ENCODE results near the gene RET. TPM values are rescaled to one million over a fixed set of nuclear protein-coding genes. Genes with fewer than 3 reads are reported as not detected.

The RET gene
- total RNA-seq, 4 donors from 2014 or later = 0.27 to 2.1 (median 0.88) TPM

DNA sequence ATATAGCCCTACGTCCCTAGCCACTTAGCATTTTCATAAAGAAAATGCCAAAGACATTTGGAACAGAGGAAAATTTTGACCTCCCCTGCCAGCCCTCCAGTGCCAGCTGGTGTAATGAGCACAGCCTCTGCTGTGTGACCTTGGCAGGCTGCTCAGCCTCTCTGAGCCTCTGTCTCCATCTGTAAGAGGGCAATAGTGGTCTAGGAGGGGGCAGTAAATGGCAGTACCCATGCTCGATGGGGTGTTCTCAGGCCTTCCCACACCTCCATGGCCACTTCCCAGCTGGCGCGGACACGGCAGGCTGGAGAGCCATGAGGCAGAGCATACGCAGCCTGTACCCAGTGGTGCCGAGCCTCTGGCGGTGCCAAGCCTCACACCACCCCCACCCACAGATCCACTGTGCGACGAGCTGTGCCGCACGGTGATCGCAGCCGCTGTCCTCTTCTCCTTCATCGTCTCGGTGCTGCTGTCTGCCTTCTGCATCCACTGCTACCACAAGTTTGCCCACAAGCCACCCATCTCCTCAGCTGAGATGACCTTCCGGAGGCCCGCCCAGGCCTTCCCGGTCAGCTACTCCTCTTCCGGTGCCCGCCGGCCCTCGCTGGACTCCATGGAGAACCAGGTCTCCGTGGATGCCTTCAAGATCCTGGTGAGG is 37.3 kb downstream of the RET start:
- Histone ChIP-seq H3K9me3 (no peaks in the 10 kb centered on the region), H3K27ac (no peak overlapping the region), H3K27me3 (no peaks in the 10 kb centered on the region), H3K4me1 (no peaks in the 10 kb centered on the region), H3K4me3 (replicated peaks in 1 of 3) (no peak overlapping the region), H3K36me3 (no peaks in the 10 kb centered on the region)
- TF ChIP-seq, protein P1, sequence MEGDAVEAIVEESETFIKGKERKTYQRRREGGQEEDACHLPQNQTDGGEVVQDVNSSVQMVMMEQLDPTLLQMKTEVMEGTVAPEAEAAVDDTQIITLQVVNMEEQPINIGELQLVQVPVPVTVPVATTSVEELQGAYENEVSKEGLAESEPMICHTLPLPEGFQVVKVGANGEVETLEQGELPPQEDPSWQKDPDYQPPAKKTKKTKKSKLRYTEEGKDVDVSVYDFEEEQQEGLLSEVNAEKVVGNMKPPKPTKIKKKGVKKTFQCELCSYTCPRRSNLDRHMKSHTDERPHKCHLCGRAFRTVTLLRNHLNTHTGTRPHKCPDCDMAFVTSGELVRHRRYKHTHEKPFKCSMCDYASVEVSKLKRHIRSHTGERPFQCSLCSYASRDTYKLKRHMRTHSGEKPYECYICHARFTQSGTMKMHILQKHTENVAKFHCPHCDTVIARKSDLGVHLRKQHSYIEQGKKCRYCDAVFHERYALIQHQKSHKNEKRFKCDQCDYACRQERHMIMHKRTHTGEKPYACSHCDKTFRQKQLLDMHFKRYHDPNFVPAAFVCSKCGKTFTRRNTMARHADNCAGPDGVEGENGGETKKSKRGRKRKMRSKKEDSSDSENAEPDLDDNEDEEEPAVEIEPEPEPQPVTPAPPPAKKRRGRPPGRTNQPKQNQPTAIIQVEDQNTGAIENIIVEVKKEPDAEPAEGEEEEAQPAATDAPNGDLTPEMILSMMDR (IDR thresholded peaks at IDR 0.05) = no peak
- no peak for TF ChIP-seq POLR2A (IDR thresholded peaks at IDR 0.05)
- WGBS, 2 donors = 88 to 91% methylated on average over 14 to 21 of the region's 24 CpGs
- intact Hi-C loops (cut with DNase I) = no loop called here
- no peak for DNase-seq

DNA sequence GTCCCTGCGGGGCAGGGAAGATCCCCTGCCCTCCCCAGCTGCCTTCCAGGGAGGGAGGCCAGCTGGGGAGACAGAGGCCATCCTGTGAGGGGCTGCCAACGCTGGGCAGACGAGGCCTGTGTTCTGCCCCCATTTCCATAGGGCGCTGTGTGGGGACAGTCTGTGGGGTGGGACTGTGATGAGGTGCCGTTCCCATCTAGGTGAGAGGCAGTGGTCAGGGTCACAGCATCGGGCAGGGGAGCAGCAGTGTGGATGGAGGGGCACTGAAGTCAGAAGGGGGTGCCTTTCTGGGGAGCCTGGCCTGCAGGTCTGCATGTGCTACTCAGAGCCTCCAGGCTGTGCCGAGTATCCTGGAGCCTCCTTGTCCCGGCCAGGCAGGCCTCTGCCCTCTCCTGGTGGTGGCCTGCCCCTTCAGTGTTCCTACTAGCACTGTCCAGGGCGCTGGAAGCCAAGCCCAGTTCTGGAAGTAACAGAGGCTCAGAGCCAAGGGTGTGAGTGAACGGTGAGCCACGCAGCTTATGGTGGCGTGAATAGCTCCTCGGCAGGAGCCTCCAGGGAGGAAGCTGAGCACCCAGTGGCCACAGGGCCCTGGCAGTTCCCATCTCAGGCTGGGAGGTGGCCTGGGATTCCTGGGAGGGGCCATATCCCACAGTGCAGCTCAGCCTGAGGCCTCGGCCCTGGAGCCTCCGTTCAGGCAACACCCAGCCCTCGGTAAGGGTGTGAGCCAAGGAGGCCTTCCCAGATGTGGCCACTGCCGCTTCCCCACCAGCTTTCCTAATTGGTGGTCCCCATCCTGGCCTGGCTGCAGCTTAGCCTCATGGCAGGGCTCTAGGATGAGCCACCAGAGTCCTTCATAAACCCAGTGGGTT is 38.1 kb downstream of the RET start:
- no peaks in the 10 kb centered on the region for H3K27me3 ChIP-seq
- no peaks in the 10 kb centered on the region for H3K4me1 ChIP-seq
- H3K36me3 ChIP-seq = no peaks in the 10 kb centered on the region
- TF ChIP-seq POLR2A (IDR thresholded peaks at IDR 0.05) = no peak
- no peaks in the 10 kb centered on the region for H3K9me3 ChIP-seq
- intact Hi-C loops (cut with DNase I) = no loop called here
- no peak for DNase-seq
- 79 to 82% methylated on average over 6 to 17 of the region's 17 CpGs for WGBS, 2 donors
- no peak overlapping the region for H3K27ac ChIP-seq
- H3K4me3 ChIP-seq (replicated peaks in 1 of 3) = no peak overlapping the region

DNA sequence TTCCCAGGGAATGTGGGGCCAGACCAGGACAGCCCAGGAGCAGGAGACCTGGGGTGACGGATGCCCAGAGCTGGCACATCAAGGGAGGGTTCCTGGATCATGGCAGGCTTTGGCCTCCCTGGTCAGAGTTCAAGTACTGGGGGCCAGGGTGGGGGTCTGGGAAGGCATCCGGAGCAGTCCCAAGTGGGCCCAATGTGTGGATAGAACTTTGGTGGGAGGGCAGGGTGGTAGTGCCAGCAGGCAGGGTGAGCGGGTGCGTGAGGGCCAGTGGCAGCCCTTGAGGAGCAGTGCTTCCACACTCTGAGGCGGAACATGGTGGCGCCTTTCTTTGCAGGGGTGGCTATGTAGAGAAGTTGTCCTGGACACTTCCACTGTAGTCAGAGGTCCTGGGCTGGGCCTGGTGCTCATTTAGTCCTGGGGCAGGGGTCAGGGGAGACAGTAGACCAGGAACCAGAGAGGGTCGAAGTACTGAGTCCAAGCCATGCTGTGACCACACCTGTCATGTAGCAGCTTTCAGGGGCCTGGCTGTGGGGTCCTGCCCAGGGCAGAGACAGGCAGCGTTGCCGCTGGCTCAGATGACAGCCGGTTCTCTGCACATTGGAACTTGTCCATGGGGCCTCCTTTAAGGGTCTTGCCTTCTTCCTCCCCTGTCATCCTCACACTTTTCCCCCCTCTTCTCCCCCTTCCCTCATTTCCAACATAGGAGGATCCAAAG is 39.2 kb downstream of the RET start:
- H3K27me3 ChIP-seq = no peaks in the 10 kb centered on the region
- no peak overlapping the region for H3K4me3 ChIP-seq (replicated peaks in 1 of 3)
- no peaks in the 10 kb centered on the region for H3K4me1 ChIP-seq
- TF ChIP-seq, protein P1 (IDR thresholded peaks at IDR 0.05) = no peak
- TF ChIP-seq POLR2A (IDR thresholded peaks at IDR 0.05) = no peak
- H3K36me3 ChIP-seq = no peaks in the 10 kb centered on the region
- intact Hi-C loops (cut with DNase I) = no loop called here
- H3K9me3 ChIP-seq = no peaks in the 10 kb centered on the region
- DNase-seq = no peak
- H3K27ac ChIP-seq = no peak overlapping the region
- WGBS, 2 donors = 92 to 96% methylated on average over 7 to 10 of the region's 10 CpGs

DNA sequence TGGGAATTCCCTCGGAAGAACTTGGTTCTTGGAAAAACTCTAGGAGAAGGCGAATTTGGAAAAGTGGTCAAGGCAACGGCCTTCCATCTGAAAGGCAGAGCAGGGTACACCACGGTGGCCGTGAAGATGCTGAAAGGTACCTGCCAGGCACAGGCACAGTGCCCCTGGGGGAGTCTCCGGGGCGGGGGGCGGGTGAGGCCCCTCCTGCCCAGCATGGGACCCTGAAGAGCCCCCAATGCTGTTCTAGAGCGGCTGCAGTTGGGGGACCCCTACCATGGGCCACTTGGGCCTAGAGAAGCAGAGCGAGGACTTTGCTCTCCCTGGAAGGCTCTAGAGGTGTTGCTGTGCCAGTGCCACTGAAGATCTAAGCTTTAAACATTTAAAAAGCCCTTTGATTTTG is 39.7 kb downstream of the RET start:
- Histone ChIP-seq H3K4me1 (no peaks in the 10 kb centered on the region), H3K9me3 (no peaks in the 10 kb centered on the region), H3K36me3 (no peaks in the 10 kb centered on the region), H3K4me3 (replicated peaks in 1 of 3) (no peak overlapping the region), H3K27ac (no peak overlapping the region), H3K27me3 (no peaks in the 10 kb centered on the region)
- TF ChIP-seq, protein P1 (IDR thresholded peaks at IDR 0.05) = no peak
- no peak for DNase-seq
- intact Hi-C loops (cut with DNase I) = no loop called here
- WGBS, 2 donors = 80 to 94% methylated on average over 9 to 10 of the region's 10 CpGs

DNA sequence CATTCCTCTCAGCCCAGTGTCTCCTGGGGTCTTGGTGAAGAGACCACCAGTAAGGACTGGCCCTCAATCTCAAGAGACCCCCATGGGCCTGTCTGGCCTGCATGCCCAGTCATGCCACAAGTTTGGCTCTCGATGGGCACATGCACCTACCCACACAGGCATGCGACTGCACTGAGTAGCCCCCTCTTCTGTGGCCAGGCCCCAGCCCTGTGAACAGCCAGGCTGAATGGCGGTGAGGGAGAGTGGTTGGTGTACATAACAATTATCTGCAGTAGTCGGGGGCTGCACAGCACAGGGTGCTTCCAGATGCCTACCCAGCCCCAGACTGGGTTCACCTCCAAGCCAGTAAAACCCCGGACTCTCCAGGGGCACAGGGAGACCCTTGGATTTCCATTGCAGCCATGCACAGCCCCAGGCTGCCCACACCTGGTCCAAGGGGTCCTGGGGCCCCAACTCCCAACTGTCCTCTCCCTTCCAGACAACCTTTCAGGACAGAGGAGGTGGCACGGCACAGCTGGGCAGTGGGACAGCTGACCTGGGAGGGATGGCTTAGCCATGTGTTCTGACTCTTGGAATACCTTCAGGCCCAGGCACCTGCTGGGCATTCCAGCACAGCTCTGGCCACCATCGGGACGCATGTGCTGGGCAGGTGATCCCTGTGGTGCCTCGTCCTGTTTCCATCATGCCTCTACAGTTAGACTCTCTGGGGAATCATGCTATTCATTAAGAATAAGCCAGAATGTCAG is 40.3 kb downstream of the RET start:
- no peaks in the 10 kb centered on the region for H3K36me3 ChIP-seq
- no peak overlapping the region for H3K4me3 ChIP-seq (replicated peaks in 1 of 3)
- no peaks in the 10 kb centered on the region for H3K4me1 ChIP-seq
- intact Hi-C loops (cut with DNase I) = no loop called here
- H3K27me3 ChIP-seq = no peaks in the 10 kb centered on the region
- 68 to 88% methylated on average over 7 to 8 of the region's 9 CpGs for WGBS, 2 donors
- no peaks in the 10 kb centered on the region for H3K9me3 ChIP-seq
- H3K27ac ChIP-seq = no peak overlapping the region
- DNase-seq = no peak
- no peak for TF ChIP-seq POLR2A (IDR thresholded peaks at IDR 0.05)
- TF ChIP-seq, protein P1 (IDR thresholded peaks at IDR 0.05) = no peak

Measured in thyroid gland (tissue), 4 donors.